GM18909 (cell line): Measurements from ENCODE around the gene RGS9.

ENCODE experiments used
- ATAC-seq: cut with Tn5 transposase; IDR thresholded peaks from one replicate; pipeline ENCODE4 v1.9.1; 2021; ENCODE audit warnings: mild to moderate bottlenecking; ENCODE audit not compliant: unreplicated experiment, poor library complexity

RGS9 gene

DNA sequence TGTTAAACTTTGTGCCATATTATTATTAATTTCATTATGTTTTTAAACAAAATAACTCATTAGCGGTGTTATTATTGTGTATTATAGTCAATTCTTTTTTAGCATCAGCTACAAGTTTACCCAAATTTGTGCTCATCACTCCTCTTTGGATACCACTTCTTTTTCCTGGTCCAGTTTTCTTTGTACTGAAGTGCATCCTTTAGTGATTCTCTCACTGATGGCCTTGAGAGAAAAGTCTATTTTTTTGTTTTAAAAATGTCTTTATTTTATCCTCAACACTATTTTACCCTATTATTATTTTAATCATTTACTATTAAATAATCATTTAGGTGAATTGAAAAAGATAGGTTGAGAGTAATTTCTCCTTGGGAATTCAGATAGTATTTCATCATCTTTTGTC is 99.2 kb downstream of the RGS9 start:
- no peak for ATAC-seq

DNA sequence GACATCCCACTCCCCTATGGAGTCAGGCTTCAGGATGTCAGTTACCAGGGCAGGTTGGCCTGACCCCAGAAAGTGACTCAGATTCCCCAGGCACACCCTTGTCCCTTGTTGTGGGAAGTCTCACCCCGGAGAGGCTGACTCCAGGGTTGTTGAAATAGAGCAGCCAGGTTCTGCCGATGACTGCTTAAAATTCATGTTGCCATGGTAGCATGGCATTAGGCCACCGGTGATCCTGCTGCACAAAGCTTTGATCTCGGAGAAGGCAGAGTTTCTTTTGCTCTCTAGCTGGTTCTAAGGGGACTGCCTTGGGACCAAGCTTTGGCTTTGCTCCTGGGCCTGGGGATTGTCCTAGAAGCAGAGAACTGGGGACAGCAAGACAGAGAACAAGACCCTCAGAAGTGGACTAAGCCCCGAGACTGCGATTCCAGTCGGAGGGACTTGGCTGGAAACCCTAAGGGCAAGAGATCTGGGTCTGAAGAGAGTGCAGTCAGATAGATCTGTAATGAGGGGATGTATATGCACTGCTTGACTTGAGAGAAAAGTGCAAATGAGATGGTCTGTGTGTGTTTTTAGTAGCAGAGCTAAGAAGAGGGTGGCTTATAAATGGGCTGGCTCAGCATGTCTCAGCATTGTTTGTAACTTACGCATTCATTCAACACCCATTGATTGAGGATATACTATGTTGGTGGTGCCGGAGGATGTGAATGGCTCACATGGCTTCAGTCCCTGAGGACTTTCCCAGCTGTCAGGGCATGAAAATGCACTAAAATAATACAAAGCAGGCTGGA is 106.9 kb downstream of the RGS9 start:
- no peak for ATAC-seq

GRCh38 chr17:65246252-65246651 is 109.1 kb downstream of the RGS9 start:
- no peak for ATAC-seq

GRCh38 chr17:65249774-65250173 is 112.6 kb downstream of the RGS9 start:
- ATAC-seq: no peak

DNA sequence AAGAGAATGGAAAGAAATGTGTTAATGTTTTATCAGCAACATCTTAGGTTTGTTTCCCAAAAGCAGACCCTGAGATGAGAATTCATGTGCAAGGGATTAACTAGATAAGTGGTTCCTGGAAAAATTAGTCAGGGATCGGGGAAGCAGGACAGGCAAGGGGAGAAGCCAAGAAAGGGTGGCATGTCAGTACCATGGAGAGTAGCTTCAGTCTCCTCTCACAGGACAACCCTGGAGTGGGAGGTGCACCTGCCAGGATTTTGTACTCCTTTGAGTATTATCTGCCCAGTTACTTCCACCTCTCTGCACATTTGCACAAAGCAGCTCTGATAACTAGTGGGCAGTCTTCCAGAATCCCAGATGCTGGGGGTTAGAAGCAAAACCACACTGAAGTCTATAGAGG is 117.0 kb downstream of the RGS9 start:
- no peak for ATAC-seq

DNA sequence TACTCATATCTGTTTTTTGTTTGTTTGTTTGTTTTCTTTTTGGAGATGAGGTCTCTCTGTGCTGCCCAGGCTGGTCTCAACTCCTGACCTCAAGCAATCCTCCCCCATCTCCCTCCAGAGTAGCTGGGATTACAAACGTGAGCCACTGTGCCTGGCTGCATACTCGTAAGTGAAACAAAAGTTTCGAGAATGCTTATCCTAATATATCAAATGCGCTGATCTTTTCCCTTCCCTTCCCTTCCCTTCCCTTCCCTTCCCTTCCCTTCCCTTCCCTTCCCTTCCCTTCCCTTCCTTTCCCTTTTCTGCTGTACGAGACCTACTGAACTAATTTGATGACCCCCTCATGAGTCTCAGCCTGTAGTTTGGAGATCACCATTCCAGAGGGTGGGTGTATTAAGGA is 122.1 kb downstream of the RGS9 start:
- ATAC-seq: no peak

GRCh38 chr17:65259696-65260485 is 122.7 kb downstream of the RGS9 start:
- no peak for ATAC-seq

- ATAC-seq: no peak
Measured at GRCh38 chr17:65260626-65261025, 123.5 kb downstream of the RGS9 start.

GRCh38 chr17:65261152-65261551 is 124.0 kb downstream of the RGS9 start:
- no peak for ATAC-seq

GRCh38 chr17:65261682-65262636 is 124.8 kb downstream of the RGS9 start:
- ATAC-seq: no peak

DNA sequence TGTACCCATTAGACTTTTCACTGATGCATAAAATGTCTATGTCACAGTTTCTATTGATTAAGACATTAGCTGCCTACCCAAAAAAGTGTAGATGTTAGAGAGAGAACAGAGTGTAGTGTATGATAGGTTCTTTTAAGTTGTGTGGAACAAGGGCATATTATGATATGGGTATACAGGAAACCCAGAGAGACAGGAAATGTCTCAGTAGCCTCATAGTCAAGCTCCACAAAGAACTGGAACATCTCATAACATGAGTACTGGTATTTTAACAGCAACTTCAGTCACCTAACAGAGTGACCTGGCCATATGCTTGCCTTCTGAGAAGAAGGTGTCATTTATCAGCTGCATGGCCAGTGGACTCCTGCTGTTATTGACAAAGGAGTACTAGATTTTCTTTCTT is 128.1 kb downstream of the RGS9 start:
- no peak for ATAC-seq

GRCh38 chr17:65268832-65269231 is 131.7 kb downstream of the RGS9 start:
- no peak for ATAC-seq

- ATAC-seq: no peak
Measured at GRCh38 chr17:65270499-65271253, 133.5 kb downstream of the RGS9 start.

DNA sequence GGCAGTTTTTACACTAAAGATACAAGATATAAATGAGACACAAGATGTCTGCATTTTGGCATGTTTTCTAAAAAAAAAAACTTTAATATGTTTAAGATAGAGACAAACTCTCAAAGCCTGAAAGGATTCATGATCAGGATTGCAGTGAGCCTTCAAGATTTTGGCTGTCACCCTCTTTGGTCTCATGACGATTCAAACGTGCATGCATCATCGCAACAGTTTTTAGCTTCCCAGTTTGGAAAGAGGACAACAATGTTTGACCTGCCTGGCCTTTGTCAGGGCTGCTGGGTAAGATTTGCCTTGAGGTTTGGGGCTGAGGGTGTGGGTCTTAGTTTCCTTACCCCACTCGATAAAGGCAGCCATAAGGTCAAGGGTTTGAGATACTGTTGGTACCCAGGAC is 134.1 kb downstream of the RGS9 start:
- ATAC-seq: no peak
